Measurements from ENCODE around the gene GPR78. TPM values are rescaled to one million over a fixed set of nuclear protein-coding genes. Genes with fewer than 3 reads are reported as not detected.
A peak's percentile ranks its signal among the peaks of the same experiment; 100 is the strongest.

GPR78 gene
- total and polyA plus RNA-seq, 2 of the 8 experiments (the other 6 are each of a cell fraction or from before 2014, with no cell fraction given), result 1.0 to 3.0 TPM

DNA sequence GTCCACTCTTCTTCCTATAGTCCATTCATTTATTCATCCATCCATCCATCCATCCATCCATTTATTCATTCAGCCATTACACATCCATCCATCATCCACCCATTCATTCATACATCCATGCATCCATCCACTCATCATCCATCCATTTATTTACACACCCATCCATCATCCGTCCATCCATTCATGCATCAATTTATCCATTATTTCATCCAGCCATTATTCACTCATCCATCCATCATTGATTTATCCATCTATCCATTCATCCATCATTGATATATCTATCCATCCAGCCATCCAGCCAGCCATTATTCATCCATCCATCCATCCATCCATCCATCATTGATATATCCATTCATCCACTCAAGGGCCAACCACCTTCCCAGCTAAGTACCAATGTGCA is 25.1 kb downstream of the GPR78 start:
- TF ChIP-seq SP4 (IDR thresholded peaks at IDR 0.05; ENCODE audit: low read length) (no peak), POLR2A (IDR thresholded peaks at IDR 0.05; ENCODE audit: control extremely low read depth in 1 of 2, low read depth in 2 of 2, low read length in 2 of 2) (no peak), ZNF274 (IDR thresholded peaks at IDR 0.05; ENCODE audit: borderline replicate concordance, extremely low read depth, low read length) (no peak)
- FAIRE-seq (no peak), DNase-seq (ENCODE audit: low read depth in 1 of 2, low spot score in 2 of 2) (no peak)
- no peaks in the 10 kb centered on the region for H3K79me1 ChIP-seq (ENCODE audit: low read depth, low read length)
- no peak overlapping the region for H2BK120ac ChIP-seq (replicated peaks; ENCODE audit: low read depth, low read length)
- no peak overlapping the region for H3K27ac ChIP-seq (ENCODE audit: low read depth, low read length)
- peaks cover 6% of the 10 kb centered on the region; the same call in 1 of the 2 replicates for H3K23me2 ChIP-seq (ENCODE audit: low read depth, low read length)
- no peak overlapping the region for H2AFZ ChIP-seq (ENCODE audit: low read length)
- H3K79me2 ChIP-seq (ENCODE audit: control insufficient read depth in 1 of 2, insufficient read depth in 2 of 2, low read length in 2 of 2), result no peaks in the 10 kb centered on the region
- H3K9ac ChIP-seq (replicated peaks in 1 of 4; ENCODE audit: extremely low read depth in 1 of 4, low read depth in 3 of 4, low read length in 3 of 4), result no peak overlapping the region
- no peak overlapping the region for H4K5ac ChIP-seq (ENCODE audit: insufficient read length, low read depth, low read length)
- no peak overlapping the region for H2BK15ac ChIP-seq (ENCODE audit: low read length)
- peaks cover 9 to 20% of the 10 kb centered on the region in 2 experiments for H4K20me1 ChIP-seq (replicated peaks in 1 of 2; ENCODE audit: control insufficient read depth in 1 of 2, insufficient read depth in 2 of 2, low read length in 2 of 2)
- ChIA-PET CTCF (ENCODE audit: partially characterized antibody) (interaction anchor here (1.0 to 3.4 kb wide), 5 partner anchors 8 to 154 kb away, joined by 3 to 36 read pairs (median 6); partner anchors contain the start of gene CPZ), POLR2A (ENCODE audit: partially characterized antibody) (interaction anchor here (0.8 to 1.3 kb wide), 2 partner anchors 8 to 13 kb away, joined by 3 to 4 read pairs; partner anchors contain the start of gene CPZ)
- H2BK5ac ChIP-seq (ENCODE audit: low read depth, low read length), result no peak overlapping the region
- H4K91ac ChIP-seq (replicated peaks; ENCODE audit: insufficient read length, low read length), result no peak overlapping the region
- H3K4me1 ChIP-seq (replicated peaks in 1 of 4; ENCODE audit: control insufficient read depth in 3 of 4, insufficient read depth in 4 of 4, low read length in 3 of 4), result peaks cover 0 to 2% (median 0%) of the 10 kb centered on the region in 4 experiments; a peak in 1 of 7 replicates
- H3K36me3 ChIP-seq (ENCODE audit: control insufficient read depth in 2 of 4, insufficient read depth in 4 of 4, low read length in 3 of 4), result peaks cover 0 to 18% (median 6%) of the 10 kb centered on the region in 4 experiments; a peak in 4 of 8 replicates
- no peak overlapping the region for H3K14ac ChIP-seq (ENCODE audit: insufficient read length)
- H2AK5ac ChIP-seq (ENCODE audit: low read depth, low read length), result no peak overlapping the region
- H3K23ac ChIP-seq (ENCODE audit: insufficient read length), result no peak overlapping the region
- no peak overlapping the region for H3K4me2 ChIP-seq (ENCODE audit: insufficient read depth in 1 of 2, low read depth in 2 of 2, low read length in 2 of 2)
- H3K18ac ChIP-seq (ENCODE audit: extremely low read depth, low read length), result no peak overlapping the region
- no peak overlapping the region for H3K4ac ChIP-seq (replicated peaks; ENCODE audit: insufficient read length, low read depth, low read length)
- peak overlapping the region; percentile 69 for H3K56ac ChIP-seq (replicated peaks; ENCODE audit: insufficient read length, low read depth, low read length)
- WGBS, 2 experiments (ENCODE audit: extremely low coverage in 1 of 2, insufficient coverage in 1 of 2, insufficient read length in 1 of 2, insufficient replicate concordance in 2 of 2, low coverage in 1 of 2, low lambda C conversion rate in 2 of 2, missing lambda C conversion rate in 1 of 2), result 85 to 100% methylated on average over 1 of the region's 1 CpG
- no peaks in the 10 kb centered on the region; a peak in 1 of 7 replicates for H3K27me3 ChIP-seq (replicated peaks in 1 of 4; ENCODE audit: control insufficient read depth in 3 of 4, extremely low read depth in 1 of 4, insufficient read depth in 3 of 4, low read length in 3 of 4)
- no peak overlapping the region for H2BK20ac ChIP-seq (ENCODE audit: low read length)
- H4K8ac ChIP-seq (ENCODE audit: extremely low read depth, insufficient read depth, low read length), result no peak overlapping the region
- H2BK12ac ChIP-seq (ENCODE audit: low read depth, low read length), result no peak overlapping the region
- H3K9me3 ChIP-seq (ENCODE audit: insufficient read depth in 2 of 2, low read depth in 1 of 2, low read length in 1 of 2), result no peaks in the 10 kb centered on the region
- no peak overlapping the region for H3K4me3 ChIP-seq (ENCODE audit: extremely low read depth in 1 of 4, insufficient read depth in 2 of 4, low read depth in 3 of 4, low read length in 4 of 4)

Data from H1 (cell line).